ENCODE measurements around the gene RNF44.

RNF44 gene

GRCh38 chr5:176550275-176550831 lies 13.2 kb upstream of the RNF44 start:
- H4K8ac ChIP-seq (ENCODE audit: low read depth, low read length): no peak overlapping the region
- H3K79me2 ChIP-seq (ENCODE audit: control insufficient read depth, insufficient read depth, low read length): no peaks in the 10 kb centered on the region
- no peaks in the 10 kb centered on the region for H3K79me1 ChIP-seq (ENCODE audit: low read length)
- H3K27ac ChIP-seq (ENCODE audit: low read depth, low read length): no peak overlapping the region
- H2BK15ac ChIP-seq (replicated peaks; ENCODE audit: low read depth): no peak overlapping the region
- no peak overlapping the region for H2BK120ac ChIP-seq (ENCODE audit: low read depth, low read length)
- no peak overlapping the region for H3K18ac ChIP-seq (ENCODE audit: low read length)
- no peak overlapping the region for H2AK5ac ChIP-seq (ENCODE audit: low read length)
- H3K4ac ChIP-seq (ENCODE audit: low read depth, low read length): no peak overlapping the region
- no peak overlapping the region for H4K5ac ChIP-seq (ENCODE audit: low read length)
- WGBS (ENCODE audit: extremely low coverage, insufficient coverage, low lambda C conversion rate): no CpG with 5 or more reads among the region's 16 CpGs
- H3K4me3 ChIP-seq (ENCODE audit: low read length): no peak overlapping the region
- no peak overlapping the region for H3K56ac ChIP-seq (ENCODE audit: low read length)
- DNase-seq: no peak
- H3K36me3 ChIP-seq (ENCODE audit: control insufficient read depth, insufficient read depth, low read length): no peaks in the 10 kb centered on the region
- no peak overlapping the region for H3K4me2 ChIP-seq (ENCODE audit: low read length)
- H3K27me3 ChIP-seq (ENCODE audit: insufficient read depth, low read length, poor library complexity): no peaks in the 10 kb centered on the region
- no peak overlapping the region for H3K9ac ChIP-seq (ENCODE audit: low read length)
- no peaks in the 10 kb centered on the region for H3K4me1 ChIP-seq (ENCODE audit: control insufficient read depth, low read depth, low read length)
- H2BK5ac ChIP-seq (ENCODE audit: low read length): no peak overlapping the region
- H3K23ac ChIP-seq (ENCODE audit: low read length): no peak overlapping the region

DNA sequence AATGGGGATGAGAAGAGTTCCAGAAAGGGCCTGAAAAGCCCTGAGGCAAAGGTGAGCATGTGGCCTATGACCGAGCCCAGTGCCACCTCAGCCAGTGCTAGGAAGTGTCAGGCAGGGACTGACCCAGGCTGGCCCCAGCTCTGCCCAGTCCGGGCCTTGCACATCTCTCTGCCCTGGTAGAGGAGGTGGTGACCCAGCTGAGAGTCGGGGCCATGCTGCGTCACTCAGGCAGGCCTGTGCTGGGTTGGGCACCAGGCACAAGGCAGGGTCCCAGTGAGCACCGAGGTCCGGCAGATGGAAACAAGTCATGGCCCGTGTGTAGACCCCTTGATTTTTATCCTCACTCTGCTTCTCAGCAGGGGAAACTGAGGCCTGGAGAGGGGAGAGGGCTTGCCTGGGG lies 12.7 kb upstream of the RNF44 start:
- Histone ChIP-seq H3K4me3 (ENCODE audit: low read length) (no peak overlapping the region), H2BK15ac (replicated peaks; ENCODE audit: low read depth) (no peak overlapping the region), H4K5ac (ENCODE audit: low read length) (no peak overlapping the region), H3K79me1 (ENCODE audit: low read length) (no peaks in the 10 kb centered on the region), H3K27me3 (ENCODE audit: insufficient read depth, low read length, poor library complexity) (no peaks in the 10 kb centered on the region), H3K23ac (ENCODE audit: low read length) (no peak overlapping the region), H3K4me1 (ENCODE audit: control insufficient read depth, low read depth, low read length) (no peaks in the 10 kb centered on the region), H3K79me2 (ENCODE audit: control insufficient read depth, insufficient read depth, low read length) (no peaks in the 10 kb centered on the region), H2AK5ac (ENCODE audit: low read length) (no peak overlapping the region), H3K56ac (ENCODE audit: low read length) (no peak overlapping the region), H3K27ac (ENCODE audit: low read depth, low read length) (no peak overlapping the region), H2BK5ac (ENCODE audit: low read length) (no peak overlapping the region), H3K36me3 (ENCODE audit: control insufficient read depth, insufficient read depth, low read length) (no peaks in the 10 kb centered on the region), H2BK120ac (ENCODE audit: low read depth, low read length) (no peak overlapping the region), H3K4ac (ENCODE audit: low read depth, low read length) (no peak overlapping the region), H3K4me2 (ENCODE audit: low read length) (no peak overlapping the region), H3K18ac (ENCODE audit: low read length) (no peak overlapping the region), H4K8ac (ENCODE audit: low read depth, low read length) (no peak overlapping the region), H3K9ac (ENCODE audit: low read length) (no peak overlapping the region)
- DNase-seq: no peak
- no CpG with 5 or more reads among the region's 7 CpGs for WGBS (ENCODE audit: extremely low coverage, insufficient coverage, low lambda C conversion rate)

GRCh38 chr5:176548967-176549444 lies 11.8 kb upstream of the RNF44 start, which contains the start of gene CDHR2:
Gene CDHR2, plus strand, starts transcription at chr5:176549342. Its CDS starts 16,011 bp downstream, at chr5:176565353.
- Histone ChIP-seq H3K4ac (ENCODE audit: low read depth, low read length) (no peak within 1 kb of the TSS), H2BK15ac (replicated peaks; ENCODE audit: low read depth) (no peak within 1 kb of the TSS), H3K27me3 (ENCODE audit: insufficient read depth, low read length, poor library complexity) (no peaks in the 10 kb centered on the region), H3K4me1 (ENCODE audit: control insufficient read depth, low read depth, low read length) (no peaks in the 10 kb centered on the region), H2AK5ac (ENCODE audit: low read length) (no peak within 1 kb of the TSS), H2BK120ac (ENCODE audit: low read depth, low read length) (no peak within 1 kb of the TSS), H3K79me2 (ENCODE audit: control insufficient read depth, insufficient read depth, low read length) (no peaks in the 10 kb centered on the region), H3K18ac (ENCODE audit: low read length) (no peak within 1 kb of the TSS), H3K36me3 (ENCODE audit: control insufficient read depth, insufficient read depth, low read length) (no peaks in the 10 kb centered on the region), H3K23ac (ENCODE audit: low read length) (no peak within 1 kb of the TSS), H3K4me2 (ENCODE audit: low read length) (no peak within 1 kb of the TSS), H3K27ac (ENCODE audit: low read depth, low read length) (no peak within 1 kb of the TSS), H4K5ac (ENCODE audit: low read length) (no peak within 1 kb of the TSS), H2BK5ac (ENCODE audit: low read length) (no peak within 1 kb of the TSS), H3K4me3 (ENCODE audit: low read length) (no peak within 1 kb of the TSS), H3K9ac (ENCODE audit: low read length) (no peak within 1 kb of the TSS), H3K56ac (ENCODE audit: low read length) (no peak within 1 kb of the TSS), H4K8ac (ENCODE audit: low read depth, low read length) (no peak within 1 kb of the TSS), H3K79me1 (ENCODE audit: low read length) (no peaks in the 10 kb centered on the region)
- no CpG with 5 or more reads among the region's 18 CpGs for WGBS (ENCODE audit: extremely low coverage, insufficient coverage, low lambda C conversion rate)
- DNase-seq: no peak

DNA sequence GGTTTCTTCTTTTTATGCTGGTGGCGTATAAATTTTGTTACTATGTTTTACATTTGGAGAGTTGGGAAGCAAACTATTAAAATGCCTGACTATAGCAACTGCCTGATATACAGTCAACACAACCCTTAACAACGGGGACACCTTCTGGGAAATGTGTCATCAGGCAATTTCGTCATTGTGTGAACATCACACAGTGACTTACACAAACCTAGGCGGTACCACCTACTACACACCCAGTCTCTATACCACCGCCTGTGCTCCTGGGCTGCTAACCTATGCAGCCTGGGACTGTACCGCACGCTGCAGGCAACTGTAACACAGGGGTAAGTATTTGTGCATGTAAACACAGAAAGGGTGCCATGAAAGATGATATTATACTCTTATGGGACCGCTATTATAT lies 10.6 kb upstream of the RNF44 start:
- H3K4me2 ChIP-seq (ENCODE audit: low read length): no peak overlapping the region

DNA sequence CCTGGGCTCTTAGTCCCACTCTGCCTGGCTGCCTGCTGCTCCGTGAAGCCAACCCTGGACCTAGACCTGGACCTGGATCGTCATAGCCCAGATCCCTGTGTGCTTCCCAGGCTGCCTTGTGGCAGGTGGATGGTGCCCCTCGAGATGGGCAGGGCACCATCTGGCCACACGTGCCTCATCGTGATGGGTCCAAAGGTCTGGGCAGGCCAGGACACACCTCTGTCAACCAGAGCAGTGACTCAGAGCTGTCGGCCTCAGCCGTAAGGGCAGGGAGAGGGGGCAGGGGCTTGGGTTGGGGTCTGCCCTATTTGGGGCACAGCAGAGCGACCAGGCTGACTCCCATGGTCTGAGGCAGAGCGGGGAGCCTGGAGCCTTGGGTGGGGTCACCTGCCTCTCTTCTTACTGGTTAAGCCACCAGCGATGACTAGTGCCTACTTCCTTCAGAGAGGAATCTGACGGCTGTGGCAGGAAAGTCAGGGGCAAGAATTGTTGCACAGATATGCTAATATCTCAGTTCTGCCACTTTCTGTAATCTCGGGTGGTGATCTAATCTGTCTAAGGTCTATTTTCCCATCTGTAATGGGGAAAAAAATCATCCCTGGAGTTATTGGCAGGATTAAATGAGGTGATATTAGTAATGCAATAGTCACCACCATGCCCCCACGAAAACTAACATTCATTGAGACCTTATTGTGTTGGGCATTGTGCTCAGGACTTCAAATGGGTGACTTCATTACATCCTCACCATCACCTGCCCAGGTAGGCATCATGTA lies 8.7 kb upstream of the RNF44 start:
- Histone ChIP-seq H3K4me3 (ENCODE audit: low read length) (no peak overlapping the region), H3K79me2 (ENCODE audit: control insufficient read depth, insufficient read depth, low read length) (no peaks in the 10 kb centered on the region), H4K8ac (ENCODE audit: low read depth, low read length) (no peak overlapping the region), H3K27me3 (ENCODE audit: insufficient read depth, low read length, poor library complexity) (no peaks in the 10 kb centered on the region), H3K4ac (ENCODE audit: low read depth, low read length) (no peak overlapping the region), H2BK120ac (ENCODE audit: low read depth, low read length) (no peak overlapping the region), H2AK5ac (ENCODE audit: low read length) (no peak overlapping the region), H3K4me2 (ENCODE audit: low read length) (no peak overlapping the region), H3K18ac (ENCODE audit: low read length) (no peak overlapping the region), H3K36me3 (ENCODE audit: control insufficient read depth, insufficient read depth, low read length) (no peaks in the 10 kb centered on the region), H3K23ac (ENCODE audit: low read length) (no peak overlapping the region), H3K27ac (ENCODE audit: low read depth, low read length) (no peak overlapping the region), H2BK5ac (ENCODE audit: low read length) (no peak overlapping the region), H3K79me1 (ENCODE audit: low read length) (no peaks in the 10 kb centered on the region), H2BK15ac (replicated peaks; ENCODE audit: low read depth) (no peak overlapping the region), H3K56ac (ENCODE audit: low read length) (no peak overlapping the region), H4K5ac (ENCODE audit: low read length) (no peak overlapping the region), H3K4me1 (ENCODE audit: control insufficient read depth, low read depth, low read length) (peaks cover 9% of the 10 kb centered on the region), H3K9ac (ENCODE audit: low read length) (no peak overlapping the region)
- DNase-seq: no peak
- no CpG with 5 or more reads among the region's 13 CpGs for WGBS (ENCODE audit: extremely low coverage, insufficient coverage, low lambda C conversion rate)

More for the DNA sequence above, 10.6 kb upstream of the RNF44 start:
- no peaks in the 10 kb centered on the region for H3K36me3 ChIP-seq (ENCODE audit: control insufficient read depth, insufficient read depth, low read length)
- no peak overlapping the region for H3K9ac ChIP-seq (ENCODE audit: low read length)
- no peak overlapping the region for H2BK5ac ChIP-seq (ENCODE audit: low read length)
- H3K18ac ChIP-seq (ENCODE audit: low read length): no peak overlapping the region
- WGBS (ENCODE audit: extremely low coverage, insufficient coverage, low lambda C conversion rate): no CpG with 5 or more reads among the region's 8 CpGs
- H3K4me1 ChIP-seq (ENCODE audit: control insufficient read depth, low read depth, low read length): no peaks in the 10 kb centered on the region
- H3K27ac ChIP-seq (ENCODE audit: low read depth, low read length): no peak overlapping the region
- H3K4ac ChIP-seq (ENCODE audit: low read depth, low read length): no peak overlapping the region
- no peak overlapping the region for H2BK15ac ChIP-seq (replicated peaks; ENCODE audit: low read depth)
- H3K27me3 ChIP-seq (ENCODE audit: insufficient read depth, low read length, poor library complexity): no peaks in the 10 kb centered on the region
- H3K23ac ChIP-seq (ENCODE audit: low read length): no peak overlapping the region
- H3K79me2 ChIP-seq (ENCODE audit: control insufficient read depth, insufficient read depth, low read length): no peaks in the 10 kb centered on the region
- no peak for DNase-seq
- no peak overlapping the region for H3K56ac ChIP-seq (ENCODE audit: low read length)
- H3K4me3 ChIP-seq (ENCODE audit: low read length): no peak overlapping the region
- no peak overlapping the region for H2AK5ac ChIP-seq (ENCODE audit: low read length)
- no peaks in the 10 kb centered on the region for H3K79me1 ChIP-seq (ENCODE audit: low read length)
- no peak overlapping the region for H4K8ac ChIP-seq (ENCODE audit: low read depth, low read length)
- H2BK120ac ChIP-seq (ENCODE audit: low read depth, low read length): no peak overlapping the region
- no peak overlapping the region for H4K5ac ChIP-seq (ENCODE audit: low read length)

Data from mesendoderm (in vitro differentiated cells).